Liver (tissue), 9 donors: ENCODE measurements around the gene C6orf120. TPM values are rescaled to one million over a fixed set of nuclear protein-coding genes. Genes with fewer than 3 reads are reported as not detected.
A peak's percentile ranks its signal among the peaks of the same experiment; 100 is the strongest.

Experiments used
- DNase-seq: peaks from one replicate; pipeline ENCODE4 v3.0.0-alpha.2; 2017; ENCODE audit warnings: low spot score
- H3K27ac ChIP-seq, 2 donors: one replicate each; pipeline ENCODE4 v1.7.0; 2013; ENCODE audit warnings: inconsistent platforms in 2 of 2, low read length in 2 of 2, control low read depth in 1 of 2, low read depth in 1 of 2, mild to moderate bottlenecking in 1 of 2
- H3K27me3 ChIP-seq, 4 donors: one replicate each; pipeline versions ENCODE4 v1.6.1 to v1.7.0; 2013; ENCODE audit warnings: low read length in 3 of 4, inconsistent platforms in 1 of 4, mild to moderate bottlenecking in 1 of 4, moderate library complexity in 1 of 4; ENCODE audit not compliant: control insufficient read depth in 4 of 4, insufficient read depth in 4 of 4
- H3K36me3 ChIP-seq, 4 donors: one replicate each; pipeline versions ENCODE4 v1.6.1 to v1.7.0; 2013; ENCODE audit warnings: low read length in 3 of 4, mild to moderate bottlenecking in 3 of 4, low read depth in 1 of 4, moderate library complexity in 1 of 4; ENCODE audit not compliant: control insufficient read depth in 4 of 4, insufficient read depth in 3 of 4
- H3K4me1 ChIP-seq, 4 donors: one replicate each; pipeline versions ENCODE4 v1.6.1 to v1.7.0; 2013; ENCODE audit warnings: low read length in 3 of 4, mild to moderate bottlenecking in 3 of 4, moderate library complexity in 1 of 4; ENCODE audit not compliant: control insufficient read depth in 4 of 4, insufficient read depth in 4 of 4
- H3K4me3 ChIP-seq, 3 donors: one replicate each; pipeline versions ENCODE4 v1.6.1 to v1.7.0; 2013; ENCODE audit warnings: low read length in 3 of 3, control low read depth in 1 of 3, low read depth in 1 of 3, mild to moderate bottlenecking in 1 of 3
- H3K9ac ChIP-seq, 2 donors: one replicate each; pipeline ENCODE4 v1.7.0; 2013; ENCODE audit warnings: low read length in 2 of 2, mild to moderate bottlenecking in 2 of 2, moderate library complexity in 2 of 2, control low read depth in 1 of 2, low read depth in 1 of 2
- H3K9me3 ChIP-seq, 4 donors: one replicate each; pipeline versions ENCODE4 v1.6.1 to v1.7.0; 2013; ENCODE audit warnings: low read length in 3 of 4; ENCODE audit not compliant: control insufficient read depth in 4 of 4
- EGR1 ChIP-seq, 2 donors: IDR thresholded peaks; 2 replicates each; pipeline ENCODE4 v1.6.1; 2016 to 2018; ENCODE audit warnings: antibody characterized with exemption in 2 of 2, low read depth in 2 of 2
- FOXA1 ChIP-seq: IDR thresholded peaks from 2 replicates; pipeline ENCODE4 v1.6.1; 2016; ENCODE audit warnings: antibody characterized with exemption
- FOXA2 ChIP-seq: IDR thresholded peaks from 2 replicates; pipeline ENCODE4 v1.6.1; 2016; ENCODE audit warnings: antibody characterized with exemption
- GABPA ChIP-seq, 2 donors: IDR thresholded peaks in 1 of 2; conservative IDR thresholded peaks in 1 of 2; 2 replicates each; pipeline ENCODE4 v1.6.1; 2016; ENCODE audit warnings: antibody characterized with exemption in 2 of 2, mild to moderate bottlenecking in 1 of 2, moderate library complexity in 1 of 2
- HNF4A ChIP-seq, 2 donors: conservative IDR thresholded peaks; 2 replicates each; pipeline ENCODE4 v1.6.1; 2016; ENCODE audit warnings: antibody characterized with exemption in 2 of 2, mild to moderate bottlenecking in 2 of 2
- HNF4G ChIP-seq: IDR thresholded peaks from 2 replicates; pipeline ENCODE4 v1.6.1; 2016; ENCODE audit warnings: antibody characterized with exemption
- JUND ChIP-seq, 2 donors: IDR thresholded peaks; 2 replicates each; pipeline ENCODE4 v1.6.1; 2016; ENCODE audit warnings: antibody characterized with exemption in 2 of 2
- NR2F2 ChIP-seq: IDR thresholded peaks from 2 replicates; pipeline ENCODE4 v1.6.1; 2016; ENCODE audit warnings: antibody characterized with exemption
- RAD21 ChIP-seq, 2 donors: IDR thresholded peaks; 2 replicates each; pipeline ENCODE4 v1.6.1; 2016; ENCODE audit warnings: antibody characterized with exemption in 2 of 2, mild to moderate bottlenecking in 2 of 2
- RXRA ChIP-seq, 2 donors: IDR thresholded peaks; 2 replicates each; pipeline ENCODE4 v1.6.1; 2017 to 2018; ENCODE audit warnings: antibody characterized with exemption in 2 of 2, mild to moderate bottlenecking in 1 of 2
- SP1 ChIP-seq: IDR thresholded peaks from 2 replicates; pipeline ENCODE4 v1.6.1; 2018; ENCODE audit warnings: antibody characterized with exemption, mild to moderate bottlenecking
- TAF1 ChIP-seq: conservative IDR thresholded peaks from 2 replicates; pipeline ENCODE4 v1.6.1; 2016; ENCODE audit warnings: antibody characterized with exemption, mild to moderate bottlenecking
- YY1 ChIP-seq: IDR thresholded peaks from 2 replicates; pipeline ENCODE4 v1.6.1; 2016; ENCODE audit warnings: antibody characterized with exemption, mild to moderate bottlenecking
- WGBS: extraction: QIAGEN DNeasy Blood & Tissue Kit; methylation state at CpG from one replicate; pipeline ENCODE4 v1.1.7; 2013; 5-methylcytosine and 5-hydroxymethylcytosine counted together
- polyA plus RNA-seq, 2 donors: library from polyadenylated mRNA; stranded (reverse) in 1 of 2; unstranded in 1 of 2; fragments of 200-250 nt in 1 of 2; fragments of >200 nt in 1 of 2; fragmentation: Nextera tagmentation in 1 of 2; extraction: Ambion mirVana in 1 of 2; gene quantifications; one replicate each; pipeline versions ENCODE4 v1.2.1 to v1.2.3, GENCODE V29; 2013 to 2015
- total RNA-seq, 2 donors: library from RNA; depleted of rRNA; stranded (reverse); fragments of >200 nt; gene quantifications; one replicate each; pipeline ENCODE4 v1.2.3, GENCODE V29; 2014
- TF ChIP-seq, protein P1 (sequence below): IDR thresholded peaks from 2 replicates; pipeline ENCODE4 v1.6.1; 2016; ENCODE audit warnings: antibody characterized with exemption
- TF ChIP-seq, protein P2 (sequence below): IDR thresholded peaks from 2 replicates; pipeline ENCODE4 v1.6.1; 2016; ENCODE audit warnings: antibody characterized with exemption
- TF ChIP-seq, protein P3 (sequence below): IDR thresholded peaks from 2 replicates; pipeline ENCODE4 v1.6.1; 2016; ENCODE audit warnings: antibody characterized with exemption
- TF ChIP-seq, protein P4 (sequence below): IDR thresholded peaks from 2 replicates; pipeline ENCODE4 v1.6.1; 2016; ENCODE audit warnings: antibody characterized with exemption, mild to moderate bottlenecking
- TF ChIP-seq, protein P5 (sequence below): fragments of 150-350 bp; IDR thresholded peaks from 2 replicates; pipeline ENCODE4 v1.5.1; 2017; ENCODE audit warnings: improper control_type of control experiment, low read depth, low read length; ENCODE audit not compliant: missing input control
- donor health status: healthy.
- donor health status: healthy.
- donor health status: healthy.
- donor health status: healthy.
- donor health status: healthy.

C6orf120 gene
- total and polyA plus RNA-seq, 4 donors = 10.5 to 29.7 (median 19.4) TPM

DNA sequence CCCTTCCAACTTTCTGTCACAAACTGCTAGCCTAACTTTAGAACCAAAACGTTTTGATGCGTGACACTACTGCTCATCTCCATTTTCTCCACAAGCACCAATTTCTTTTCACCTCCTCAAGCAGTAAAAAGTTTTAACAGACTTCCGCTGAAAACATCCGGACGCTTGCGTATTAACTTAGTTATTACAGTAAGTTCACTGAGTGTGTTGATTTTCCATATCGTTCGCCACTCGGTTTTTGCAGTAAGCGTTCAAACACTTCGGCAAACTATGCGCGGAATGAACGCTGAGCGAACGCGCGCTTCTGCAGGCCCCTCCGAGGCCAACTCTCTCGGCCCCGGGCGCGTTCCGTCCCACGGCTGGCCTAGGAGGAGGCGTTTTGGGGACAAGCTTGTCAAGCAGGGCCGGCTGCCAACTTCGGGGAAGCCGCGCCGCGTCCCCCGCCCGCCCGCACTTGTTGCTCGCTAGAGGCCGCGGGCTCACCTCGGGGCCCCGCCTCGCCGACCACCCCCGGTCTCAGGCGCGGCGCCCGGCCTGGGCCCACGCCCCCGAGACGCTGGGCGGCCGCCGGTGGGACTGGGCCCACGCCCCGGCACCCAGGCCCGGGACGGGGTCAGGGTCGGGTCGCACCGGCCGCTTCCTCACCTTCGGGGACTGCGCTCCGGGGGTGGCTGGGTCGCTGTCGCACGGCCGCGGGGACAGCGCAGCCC, 21.4 kb downstream of the C6orf120 start (continued):
- TF ChIP-seq RXRA (IDR thresholded peaks at IDR 0.05) = peak in 1 of 2 donors; percentile 30
- no peak for TF ChIP-seq NR2F2

DNA sequence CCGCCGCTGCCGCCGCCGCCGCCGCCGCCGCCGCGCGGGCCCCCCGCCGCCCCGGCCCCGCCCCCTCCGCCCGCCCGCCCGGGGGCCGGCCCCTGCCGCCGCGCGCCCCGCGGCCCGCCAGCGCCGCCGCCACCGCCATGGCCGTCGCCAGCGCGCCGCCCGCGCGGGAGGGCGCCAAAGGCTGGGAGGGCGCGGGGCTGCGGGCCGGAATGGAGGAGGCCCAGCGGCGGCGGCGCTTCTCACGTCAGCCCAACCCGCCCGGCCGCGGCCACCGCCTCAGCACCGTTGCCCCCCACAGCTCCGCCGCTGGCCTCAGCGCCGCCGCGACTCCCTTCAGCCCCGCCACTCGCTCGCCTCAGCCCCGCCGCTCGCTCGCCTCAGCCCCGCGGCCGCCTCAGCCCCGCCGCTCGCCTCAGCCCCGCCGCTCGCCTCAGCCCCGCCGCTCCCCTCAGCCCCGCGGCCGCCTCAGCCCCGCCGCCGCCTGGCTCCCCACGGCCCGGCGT, 22.1 kb downstream of the C6orf120 start:
- DNase-seq = no peak
- peak overlapping the region in 1 of 3 donors; percentile 98 for H3K4me3 ChIP-seq
- whole genome bisulfite sequencing = under 1% methylated on average over 89 of the region's 89 CpGs
- no peaks in the 10 kb centered on the region for H3K36me3 ChIP-seq
- TF ChIP-seq HNF4G (no peak), GABPA (IDR thresholded peaks at IDR 0.05 in 1 of 2, conservative IDR thresholded peaks at IDR 0.05 in 1 of 2) (no peak), JUND (IDR thresholded peaks at IDR 0.05) (no peak), TAF1 (no peak), HNF4A (conservative IDR thresholded peaks at IDR 0.05) (no peak), YY1 (no peak), FOXA1 (no peak), SP1 (no peak), EGR1 (IDR thresholded peaks at IDR 0.05; ENCODE audit: low read depth in 2 of 2) (no peak), RXRA (IDR thresholded peaks at IDR 0.05) (no peak), NR2F2 (no peak), FOXA2 (no peak), RAD21 (IDR thresholded peaks at IDR 0.05) (no peak)
- TF ChIP-seq, protein P1, sequence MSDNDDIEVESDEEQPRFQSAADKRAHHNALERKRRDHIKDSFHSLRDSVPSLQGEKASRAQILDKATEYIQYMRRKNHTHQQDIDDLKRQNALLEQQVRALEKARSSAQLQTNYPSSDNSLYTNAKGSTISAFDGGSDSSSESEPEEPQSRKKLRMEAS = no peak
- TF ChIP-seq, protein P2, sequence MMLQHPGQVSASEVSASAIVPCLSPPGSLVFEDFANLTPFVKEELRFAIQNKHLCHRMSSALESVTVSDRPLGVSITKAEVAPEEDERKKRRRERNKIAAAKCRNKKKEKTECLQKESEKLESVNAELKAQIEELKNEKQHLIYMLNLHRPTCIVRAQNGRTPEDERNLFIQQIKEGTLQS = no peak
- TF ChIP-seq, protein P3, sequence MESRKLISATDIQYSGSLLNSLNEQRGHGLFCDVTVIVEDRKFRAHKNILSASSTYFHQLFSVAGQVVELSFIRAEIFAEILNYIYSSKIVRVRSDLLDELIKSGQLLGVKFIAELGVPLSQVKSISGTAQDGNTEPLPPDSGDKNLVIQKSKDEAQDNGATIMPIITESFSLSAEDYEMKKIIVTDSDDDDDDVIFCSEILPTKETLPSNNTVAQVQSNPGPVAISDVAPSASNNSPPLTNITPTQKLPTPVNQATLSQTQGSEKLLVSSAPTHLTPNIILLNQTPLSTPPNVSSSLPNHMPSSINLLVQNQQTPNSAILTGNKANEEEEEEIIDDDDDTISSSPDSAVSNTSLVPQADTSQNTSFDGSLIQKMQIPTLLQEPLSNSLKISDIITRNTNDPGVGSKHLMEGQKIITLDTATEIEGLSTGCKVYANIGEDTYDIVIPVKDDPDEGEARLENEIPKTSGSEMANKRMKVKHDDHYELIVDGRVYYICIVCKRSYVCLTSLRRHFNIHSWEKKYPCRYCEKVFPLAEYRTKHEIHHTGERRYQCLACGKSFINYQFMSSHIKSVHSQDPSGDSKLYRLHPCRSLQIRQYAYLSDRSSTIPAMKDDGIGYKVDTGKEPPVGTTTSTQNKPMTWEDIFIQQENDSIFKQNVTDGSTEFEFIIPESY = no peak
- TF ChIP-seq, protein P4, sequence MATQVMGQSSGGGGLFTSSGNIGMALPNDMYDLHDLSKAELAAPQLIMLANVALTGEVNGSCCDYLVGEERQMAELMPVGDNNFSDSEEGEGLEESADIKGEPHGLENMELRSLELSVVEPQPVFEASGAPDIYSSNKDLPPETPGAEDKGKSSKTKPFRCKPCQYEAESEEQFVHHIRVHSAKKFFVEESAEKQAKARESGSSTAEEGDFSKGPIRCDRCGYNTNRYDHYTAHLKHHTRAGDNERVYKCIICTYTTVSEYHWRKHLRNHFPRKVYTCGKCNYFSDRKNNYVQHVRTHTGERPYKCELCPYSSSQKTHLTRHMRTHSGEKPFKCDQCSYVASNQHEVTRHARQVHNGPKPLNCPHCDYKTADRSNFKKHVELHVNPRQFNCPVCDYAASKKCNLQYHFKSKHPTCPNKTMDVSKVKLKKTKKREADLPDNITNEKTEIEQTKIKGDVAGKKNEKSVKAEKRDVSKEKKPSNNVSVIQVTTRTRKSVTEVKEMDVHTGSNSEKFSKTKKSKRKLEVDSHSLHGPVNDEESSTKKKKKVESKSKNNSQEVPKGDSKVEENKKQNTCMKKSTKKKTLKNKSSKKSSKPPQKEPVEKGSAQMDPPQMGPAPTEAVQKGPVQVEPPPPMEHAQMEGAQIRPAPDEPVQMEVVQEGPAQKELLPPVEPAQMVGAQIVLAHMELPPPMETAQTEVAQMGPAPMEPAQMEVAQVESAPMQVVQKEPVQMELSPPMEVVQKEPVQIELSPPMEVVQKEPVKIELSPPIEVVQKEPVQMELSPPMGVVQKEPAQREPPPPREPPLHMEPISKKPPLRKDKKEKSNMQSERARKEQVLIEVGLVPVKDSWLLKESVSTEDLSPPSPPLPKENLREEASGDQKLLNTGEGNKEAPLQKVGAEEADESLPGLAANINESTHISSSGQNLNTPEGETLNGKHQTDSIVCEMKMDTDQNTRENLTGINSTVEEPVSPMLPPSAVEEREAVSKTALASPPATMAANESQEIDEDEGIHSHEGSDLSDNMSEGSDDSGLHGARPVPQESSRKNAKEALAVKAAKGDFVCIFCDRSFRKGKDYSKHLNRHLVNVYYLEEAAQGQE = no peak
- TF ChIP-seq, protein P5, sequence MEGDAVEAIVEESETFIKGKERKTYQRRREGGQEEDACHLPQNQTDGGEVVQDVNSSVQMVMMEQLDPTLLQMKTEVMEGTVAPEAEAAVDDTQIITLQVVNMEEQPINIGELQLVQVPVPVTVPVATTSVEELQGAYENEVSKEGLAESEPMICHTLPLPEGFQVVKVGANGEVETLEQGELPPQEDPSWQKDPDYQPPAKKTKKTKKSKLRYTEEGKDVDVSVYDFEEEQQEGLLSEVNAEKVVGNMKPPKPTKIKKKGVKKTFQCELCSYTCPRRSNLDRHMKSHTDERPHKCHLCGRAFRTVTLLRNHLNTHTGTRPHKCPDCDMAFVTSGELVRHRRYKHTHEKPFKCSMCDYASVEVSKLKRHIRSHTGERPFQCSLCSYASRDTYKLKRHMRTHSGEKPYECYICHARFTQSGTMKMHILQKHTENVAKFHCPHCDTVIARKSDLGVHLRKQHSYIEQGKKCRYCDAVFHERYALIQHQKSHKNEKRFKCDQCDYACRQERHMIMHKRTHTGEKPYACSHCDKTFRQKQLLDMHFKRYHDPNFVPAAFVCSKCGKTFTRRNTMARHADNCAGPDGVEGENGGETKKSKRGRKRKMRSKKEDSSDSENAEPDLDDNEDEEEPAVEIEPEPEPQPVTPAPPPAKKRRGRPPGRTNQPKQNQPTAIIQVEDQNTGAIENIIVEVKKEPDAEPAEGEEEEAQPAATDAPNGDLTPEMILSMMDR = no peak
- no peak overlapping the region for H3K9ac ChIP-seq
- H3K4me1 ChIP-seq = peaks cover 2 to 22% (median 15%) of the 10 kb centered on the region in 4 donors
- H3K27ac ChIP-seq = peak overlapping the region; percentile 77 to 89
- no peaks in the 10 kb centered on the region for H3K27me3 ChIP-seq
- H3K9me3 ChIP-seq = no peaks in the 10 kb centered on the region
